Uterus (tissue), 4 donors: ENCODE data around the gene CCT6B. TPM values are rescaled to one million over a fixed set of nuclear protein-coding genes. Genes with fewer than 3 reads are reported as not detected.

Experiments
- DNase-seq, 2 donors: peaks; one replicate each; pipeline ENCODE4 v3.0.0-alpha.2; 2019 to 2020
- H3K27ac ChIP-seq, 2 donors: fragments of 200-600 bp; sonication (generic); 1 replicate in 1 of 2; 2 replicates in 1 of 2; pipeline ENCODE4 v1.5.1; 2016 to 2018
- H3K27me3 ChIP-seq, 2 donors: fragments of 200-600 bp; sonication (generic); one replicate each; pipeline ENCODE4 v1.5.1; 2018 to 2019; ENCODE audit warnings: control low read depth in 1 of 2
- H3K36me3 ChIP-seq, 2 donors: fragments of 200-600 bp; sonication (generic); one replicate each; pipeline ENCODE4 v1.5.1; 2019; ENCODE audit warnings: control low read depth in 1 of 2
- H3K4me1 ChIP-seq, 2 donors: fragments of 200-600 bp; sonication (generic); one replicate each; pipeline ENCODE4 v1.5.1; 2018 to 2019; ENCODE audit warnings: control low read depth in 1 of 2
- H3K4me3 ChIP-seq, 2 donors: fragments of 200-600 bp; sonication (generic); 1 replicate in 1 of 2; 2 replicates in 1 of 2; pipeline ENCODE4 v1.5.1; 2018 to 2019; ENCODE audit warnings: mild to moderate bottlenecking in 1 of 2
- H3K9me3 ChIP-seq, 2 donors: fragments of 200-600 bp; sonication (generic); one replicate each; pipeline ENCODE4 v1.5.1; 2019; ENCODE audit warnings: control low read depth in 1 of 2
- POLR2A ChIP-seq, 2 donors: fragments of 450-650 bp; IDR thresholded peaks; one replicate each; pipeline ENCODE4 v1.6.1; 2016; ENCODE audit warnings: antibody characterized with exemption in 2 of 2, mild to moderate bottlenecking in 1 of 2, moderate library complexity in 1 of 2
- intact Hi-C: fragments of 100-400 bp; cut with DNase I; formaldehyde crosslinking; loops from one replicate; pipeline ENCODE4 v1.15.1; 2023; ENCODE audit warnings: low total_unique reads
- total RNA-seq, 4 donors: library from RNA; depleted of rRNA in 3 of 4; stranded (reverse); fragments of >200 nt in 3 of 4; gene quantifications; one replicate each; pipeline versions ENCODE4 v1.1.0 to v1.2.4, GENCODE V29; 2014 to 2023
- TF ChIP-seq, protein P1 (sequence below), 4 experiments: fragments of 200-600 bp in 2 of 4; fragments of 450-650 bp in 2 of 4; sonication (generic) in 2 of 4; IDR thresholded peaks; one replicate each; pipeline ENCODE4 v1.5.1; 2016 to 2019; ENCODE audit warnings: antibody characterized with exemption in 4 of 4, mild to moderate bottlenecking in 2 of 4, moderate library complexity in 1 of 4
- donor health status: DM: yes; HTN: yes; CAD: no.

Gene CCT6B
- total RNA-seq, 4 donors from 2014 or later, result 0.77 to 9.3 (median 7.1) TPM

DNA sequence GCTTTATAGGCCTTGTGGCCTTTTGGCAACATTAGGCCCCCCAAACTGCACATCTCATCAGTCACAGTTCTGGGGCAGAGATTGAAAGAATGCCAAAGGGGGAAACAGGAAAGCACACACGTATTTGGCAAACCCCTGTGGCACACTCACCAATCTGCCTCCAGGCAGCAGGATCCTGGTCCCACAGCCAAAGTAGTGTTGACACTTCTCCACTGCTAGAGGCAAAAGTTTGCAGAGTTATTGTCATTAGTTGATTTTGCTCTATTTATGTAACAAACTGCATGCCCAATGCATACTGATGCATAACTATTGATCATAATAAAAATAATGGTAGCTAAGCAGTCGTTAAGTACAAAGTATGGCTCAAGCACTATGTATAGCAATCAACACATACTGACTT is 45.1 kb downstream of the CCT6B start:
- no peak overlapping the region for H3K4me3 ChIP-seq
- TF ChIP-seq, protein P1, sequence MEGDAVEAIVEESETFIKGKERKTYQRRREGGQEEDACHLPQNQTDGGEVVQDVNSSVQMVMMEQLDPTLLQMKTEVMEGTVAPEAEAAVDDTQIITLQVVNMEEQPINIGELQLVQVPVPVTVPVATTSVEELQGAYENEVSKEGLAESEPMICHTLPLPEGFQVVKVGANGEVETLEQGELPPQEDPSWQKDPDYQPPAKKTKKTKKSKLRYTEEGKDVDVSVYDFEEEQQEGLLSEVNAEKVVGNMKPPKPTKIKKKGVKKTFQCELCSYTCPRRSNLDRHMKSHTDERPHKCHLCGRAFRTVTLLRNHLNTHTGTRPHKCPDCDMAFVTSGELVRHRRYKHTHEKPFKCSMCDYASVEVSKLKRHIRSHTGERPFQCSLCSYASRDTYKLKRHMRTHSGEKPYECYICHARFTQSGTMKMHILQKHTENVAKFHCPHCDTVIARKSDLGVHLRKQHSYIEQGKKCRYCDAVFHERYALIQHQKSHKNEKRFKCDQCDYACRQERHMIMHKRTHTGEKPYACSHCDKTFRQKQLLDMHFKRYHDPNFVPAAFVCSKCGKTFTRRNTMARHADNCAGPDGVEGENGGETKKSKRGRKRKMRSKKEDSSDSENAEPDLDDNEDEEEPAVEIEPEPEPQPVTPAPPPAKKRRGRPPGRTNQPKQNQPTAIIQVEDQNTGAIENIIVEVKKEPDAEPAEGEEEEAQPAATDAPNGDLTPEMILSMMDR (IDR thresholded peaks at IDR 0.05), result no peak
- TF ChIP-seq POLR2A (IDR thresholded peaks at IDR 0.05), result no peak
- H3K27ac ChIP-seq, result no peak overlapping the region
- no peaks in the 10 kb centered on the region for H3K36me3 ChIP-seq
- no peaks in the 10 kb centered on the region for H3K4me1 ChIP-seq
- intact Hi-C loops, result no loop called here
- DNase-seq, result no peak
- no peaks in the 10 kb centered on the region for H3K9me3 ChIP-seq
- H3K27me3 ChIP-seq, result no peaks in the 10 kb centered on the region

DNA sequence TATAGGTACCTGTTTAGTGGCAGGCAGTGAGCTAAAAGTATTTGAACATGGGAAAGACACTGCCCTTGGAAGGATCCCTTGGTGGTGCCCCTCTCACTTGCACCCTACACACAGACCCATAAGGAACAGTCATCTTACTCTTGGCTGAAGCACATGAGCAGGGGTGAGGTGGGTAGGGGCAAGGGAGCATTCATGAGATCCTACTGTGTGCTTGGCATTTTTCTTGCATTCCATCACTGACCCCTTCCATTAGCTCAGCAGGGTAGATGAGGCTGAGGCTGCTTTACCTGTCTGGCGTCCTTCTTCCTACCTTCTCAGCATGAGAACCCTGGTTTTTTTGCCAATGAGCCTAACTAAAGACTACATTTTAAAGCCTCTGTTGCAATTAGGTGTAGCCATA is 48.3 kb downstream of the CCT6B start:
- TF ChIP-seq POLR2A (IDR thresholded peaks at IDR 0.05), result no peak
- no peaks in the 10 kb centered on the region for H3K27me3 ChIP-seq
- no peaks in the 10 kb centered on the region for H3K9me3 ChIP-seq
- H3K4me3 ChIP-seq, result no peak overlapping the region
- intact Hi-C loops, result no loop called here
- no peak for DNase-seq
- H3K27ac ChIP-seq, result no peak overlapping the region
- no peaks in the 10 kb centered on the region for H3K36me3 ChIP-seq
- H3K4me1 ChIP-seq, result no peaks in the 10 kb centered on the region

DNA sequence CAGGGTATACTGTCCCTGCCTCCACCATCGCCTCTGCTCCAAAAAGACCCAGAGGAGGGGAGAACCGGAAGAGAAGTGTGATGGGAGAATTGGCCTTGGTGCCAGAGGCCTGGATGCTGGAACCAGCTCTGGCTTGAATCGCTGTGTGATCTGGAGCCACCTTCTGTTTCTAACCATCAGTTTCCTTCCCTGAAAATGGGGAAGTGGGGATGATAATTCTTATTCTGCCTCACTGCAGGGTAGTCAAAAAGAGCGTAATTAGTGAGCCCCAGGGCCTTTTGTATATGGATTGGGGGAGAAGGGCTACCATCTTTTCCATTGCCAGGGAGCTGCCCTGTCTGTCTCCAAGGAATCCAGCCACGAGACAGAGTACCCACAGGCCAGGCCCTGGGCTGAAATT is 52.2 kb downstream of the CCT6B start:
- intact Hi-C loops, result no loop called here
- H3K27ac ChIP-seq, result no peak overlapping the region
- no peaks in the 10 kb centered on the region for H3K4me1 ChIP-seq
- H3K36me3 ChIP-seq, result no peaks in the 10 kb centered on the region
- no peaks in the 10 kb centered on the region for H3K9me3 ChIP-seq
- DNase-seq, result no peak
- no peaks in the 10 kb centered on the region for H3K27me3 ChIP-seq
- H3K4me3 ChIP-seq, result no peak overlapping the region
- TF ChIP-seq, protein P1 (IDR thresholded peaks at IDR 0.05), result no peak
- no peak for TF ChIP-seq POLR2A (IDR thresholded peaks at IDR 0.05)

DNA sequence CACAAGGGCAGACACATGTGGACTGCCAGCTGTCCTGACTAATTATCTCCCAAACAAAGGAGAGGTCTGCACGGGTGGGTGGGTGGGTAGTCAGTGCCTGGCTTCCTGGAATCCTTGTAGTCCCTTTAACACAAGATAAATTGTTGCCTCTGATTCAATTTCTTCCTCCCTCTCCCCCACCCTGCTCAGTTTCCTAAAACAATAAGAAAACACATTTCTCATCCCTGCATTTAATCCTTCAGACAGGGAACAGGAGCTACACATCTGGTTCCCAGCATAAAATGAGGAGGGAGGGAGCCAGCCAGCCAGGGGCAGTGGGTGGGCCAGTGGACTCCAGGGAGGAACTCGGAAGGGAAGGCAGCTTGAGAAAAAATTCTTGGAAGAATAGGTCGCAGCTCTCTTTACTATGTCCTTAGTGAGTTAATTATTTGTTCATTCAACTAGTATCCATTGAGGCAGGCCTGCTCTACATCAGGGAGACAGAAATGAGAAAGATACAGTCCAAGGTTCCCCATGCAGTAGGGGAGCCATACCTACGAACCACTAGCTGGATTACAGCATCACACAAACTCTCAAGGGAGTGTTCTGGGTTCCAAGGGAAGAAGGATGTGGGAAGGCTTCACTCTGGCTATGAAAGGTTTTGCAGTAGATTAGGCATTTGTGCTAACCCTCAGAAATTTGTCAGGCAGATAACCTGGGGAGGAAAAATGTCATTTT is 58.3 kb downstream of the CCT6B start:
- Histone ChIP-seq H3K27ac (no peak overlapping the region), H3K27me3 (no peaks in the 10 kb centered on the region), H3K4me3 (no peak overlapping the region), H3K9me3 (no peaks in the 10 kb centered on the region), H3K36me3 (no peaks in the 10 kb centered on the region), H3K4me1 (no peaks in the 10 kb centered on the region)
- DNase-seq, result no peak
- no peak for TF ChIP-seq POLR2A (IDR thresholded peaks at IDR 0.05)
- TF ChIP-seq, protein P1 (IDR thresholded peaks at IDR 0.05), result no peak
- intact Hi-C loops, result no loop called here

DNA sequence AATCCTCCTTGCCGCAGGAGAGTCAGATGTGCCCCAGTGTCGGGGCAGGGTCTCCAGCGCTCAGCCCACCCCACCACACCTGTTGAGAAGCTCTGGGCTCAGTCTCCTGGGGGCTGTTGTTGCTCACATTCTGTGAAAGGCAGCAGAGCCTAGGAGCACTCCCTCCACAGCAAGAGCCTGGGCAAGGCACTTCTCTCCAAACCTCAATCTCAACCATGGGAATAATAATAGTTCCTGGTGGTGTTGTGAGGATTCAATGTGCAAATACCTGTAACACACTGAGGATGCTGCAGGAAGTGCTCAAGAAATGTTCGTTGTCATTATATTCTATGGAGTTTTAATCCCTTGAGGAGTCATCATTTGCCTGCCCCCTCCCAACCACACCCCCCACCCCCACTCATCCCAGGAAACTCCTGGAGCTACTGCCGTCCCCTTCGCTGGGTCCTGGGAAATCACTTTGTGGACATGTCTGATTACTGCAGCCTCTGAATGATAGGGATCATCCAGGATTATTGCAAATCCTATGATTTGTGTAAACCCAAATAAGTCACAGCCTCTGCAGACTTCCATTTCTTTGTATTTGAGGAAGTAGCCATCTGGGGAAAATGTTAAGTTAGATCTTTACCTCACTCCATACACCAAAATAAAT is 61.5 kb downstream of the CCT6B start:
- H3K27me3 ChIP-seq, result no peaks in the 10 kb centered on the region
- H3K4me3 ChIP-seq, result no peak overlapping the region
- intact Hi-C loops, result loop anchor here (10.0 kb wide), 2 partner anchors 65 to 1935 kb away; no protein-coding TSS in a partner anchor
- TF ChIP-seq POLR2A (IDR thresholded peaks at IDR 0.05), result no peak
- TF ChIP-seq, protein P1 (IDR thresholded peaks at IDR 0.05), result no peak
- H3K36me3 ChIP-seq, result no peaks in the 10 kb centered on the region
- DNase-seq, result no peak
- no peaks in the 10 kb centered on the region for H3K9me3 ChIP-seq
- no peak overlapping the region for H3K27ac ChIP-seq
- no peaks in the 10 kb centered on the region for H3K4me1 ChIP-seq
